ENCODE data around the gene WT1. TPM values are rescaled to one million over a fixed set of nuclear protein-coding genes. Genes with fewer than 3 reads are reported as not detected.

Gene WT1
- total RNA-seq, 1 donor, result 16.4 TPM

DNA sequence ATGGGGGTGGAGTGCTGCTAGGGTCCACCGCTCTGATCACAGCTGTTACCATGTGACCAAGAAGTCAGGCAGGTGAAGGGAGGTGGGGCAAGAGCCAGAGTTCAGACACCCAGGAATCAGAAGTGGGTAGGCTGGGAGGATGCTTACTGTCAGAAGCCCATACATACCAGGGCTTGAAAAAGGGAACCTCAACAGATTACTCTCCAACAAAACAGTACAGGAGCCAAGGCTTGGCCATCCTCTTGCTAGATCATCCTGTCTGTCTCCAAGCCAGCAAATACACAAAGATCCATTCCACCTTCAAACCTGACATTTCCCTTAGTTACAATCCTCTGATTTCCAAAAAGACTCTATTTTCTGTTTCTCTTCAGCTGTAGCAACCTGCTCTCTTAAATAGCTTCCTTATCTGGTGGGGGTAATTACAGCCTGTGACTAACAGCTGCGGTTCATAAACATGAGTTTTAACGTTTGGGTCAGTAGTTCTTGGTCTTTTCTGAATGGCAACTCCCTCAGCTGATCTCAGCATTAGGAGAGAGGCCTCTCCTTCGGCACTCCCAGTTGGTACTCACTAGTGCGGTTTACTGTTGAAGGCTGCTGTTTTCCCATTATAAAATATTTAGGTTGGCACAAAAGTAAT, 31.1 kb upstream of the WT1 start:
- H3K4me3 ChIP-seq (ENCODE audit: low read depth, low read length), result no peak overlapping the region
- DNase-seq (ENCODE audit: low read depth), result peak; percentile 47
- TF ChIP-seq, protein P1, sequence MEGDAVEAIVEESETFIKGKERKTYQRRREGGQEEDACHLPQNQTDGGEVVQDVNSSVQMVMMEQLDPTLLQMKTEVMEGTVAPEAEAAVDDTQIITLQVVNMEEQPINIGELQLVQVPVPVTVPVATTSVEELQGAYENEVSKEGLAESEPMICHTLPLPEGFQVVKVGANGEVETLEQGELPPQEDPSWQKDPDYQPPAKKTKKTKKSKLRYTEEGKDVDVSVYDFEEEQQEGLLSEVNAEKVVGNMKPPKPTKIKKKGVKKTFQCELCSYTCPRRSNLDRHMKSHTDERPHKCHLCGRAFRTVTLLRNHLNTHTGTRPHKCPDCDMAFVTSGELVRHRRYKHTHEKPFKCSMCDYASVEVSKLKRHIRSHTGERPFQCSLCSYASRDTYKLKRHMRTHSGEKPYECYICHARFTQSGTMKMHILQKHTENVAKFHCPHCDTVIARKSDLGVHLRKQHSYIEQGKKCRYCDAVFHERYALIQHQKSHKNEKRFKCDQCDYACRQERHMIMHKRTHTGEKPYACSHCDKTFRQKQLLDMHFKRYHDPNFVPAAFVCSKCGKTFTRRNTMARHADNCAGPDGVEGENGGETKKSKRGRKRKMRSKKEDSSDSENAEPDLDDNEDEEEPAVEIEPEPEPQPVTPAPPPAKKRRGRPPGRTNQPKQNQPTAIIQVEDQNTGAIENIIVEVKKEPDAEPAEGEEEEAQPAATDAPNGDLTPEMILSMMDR (IDR thresholded peaks at IDR 0.05; ENCODE audit: insufficient read depth, low read depth, low read length), result no peak

DNA sequence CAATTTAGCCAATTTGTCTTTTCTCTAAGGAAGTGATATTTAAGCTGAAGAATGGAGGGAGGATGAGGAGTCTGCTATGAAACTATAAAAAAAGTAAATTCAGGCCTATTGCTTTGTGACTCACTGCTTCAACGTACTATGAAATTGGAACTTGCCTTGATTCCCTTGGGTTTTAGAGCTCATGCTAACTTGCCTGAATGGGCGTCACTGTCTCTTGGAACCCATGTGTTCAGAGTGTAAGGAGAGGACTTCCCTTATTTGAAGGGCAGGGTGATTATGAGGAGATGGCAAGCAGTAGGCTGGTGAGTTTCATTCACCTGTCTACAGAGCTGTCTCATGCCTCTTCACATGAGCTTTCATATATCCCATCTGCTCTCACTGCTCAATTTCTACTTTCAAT, 28.7 kb upstream of the WT1 start:
- no peak for DNase-seq (ENCODE audit: low read depth)
- TF ChIP-seq, protein P1 (IDR thresholded peaks at IDR 0.05; ENCODE audit: insufficient read depth, low read depth, low read length), result no peak
- H3K4me3 ChIP-seq (ENCODE audit: low read depth, low read length), result no peak overlapping the region

DNA sequence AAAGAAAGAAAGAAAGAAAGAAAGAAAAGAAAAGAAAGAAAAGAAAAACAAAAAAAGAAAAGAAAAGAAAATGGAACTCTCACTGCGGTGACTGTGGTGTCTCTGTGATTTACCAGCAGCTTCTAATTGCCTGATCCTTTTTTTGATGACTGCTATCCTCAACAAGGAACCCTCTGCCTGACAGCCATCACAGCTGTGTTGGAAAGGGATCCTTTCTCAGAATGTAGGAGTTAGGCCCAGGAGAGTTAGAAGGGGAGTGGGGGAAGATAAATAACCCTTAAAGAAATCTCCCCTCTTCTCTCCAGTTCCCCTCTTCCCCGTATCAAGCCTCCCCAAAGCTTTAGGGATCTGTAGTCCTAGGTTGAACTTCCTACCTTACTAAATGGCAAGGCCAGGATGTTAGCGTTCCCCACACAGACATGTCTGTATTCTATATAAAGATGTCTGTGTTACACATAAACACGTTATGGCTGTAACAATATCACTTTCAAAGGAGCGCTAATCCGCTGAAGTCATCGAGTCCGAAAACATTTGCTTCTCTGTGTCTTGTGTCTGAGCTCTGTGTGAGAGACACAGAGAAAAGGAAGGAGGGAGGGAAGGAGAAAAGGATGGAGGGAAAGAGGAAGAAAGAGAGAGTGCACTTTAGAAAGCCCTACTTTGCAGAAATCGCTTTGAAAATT, 26.8 kb upstream of the WT1 start:
- DNase-seq (ENCODE audit: low read depth), result no peak
- no peak overlapping the region for H3K4me3 ChIP-seq (ENCODE audit: low read depth, low read length)
- TF ChIP-seq, protein P1 (IDR thresholded peaks at IDR 0.05; ENCODE audit: insufficient read depth, low read depth, low read length), result no peak

DNA sequence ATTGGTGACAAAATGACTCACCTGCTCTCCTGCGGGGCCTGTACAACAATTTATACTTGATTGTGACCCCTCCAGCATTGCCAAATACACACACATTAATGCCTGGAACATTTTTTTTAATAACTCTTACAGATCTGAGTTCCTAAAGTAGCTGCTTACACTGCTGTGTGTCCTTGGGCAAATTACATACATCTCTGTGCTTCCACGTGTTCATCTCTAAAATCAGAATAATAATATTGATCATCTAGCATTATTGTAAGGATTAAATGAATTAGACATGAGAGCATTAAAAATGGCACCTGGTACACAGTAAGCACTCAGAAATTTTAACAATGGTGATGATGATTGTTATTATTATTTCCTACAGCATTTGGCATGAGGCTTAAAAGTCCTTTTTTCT, 21.5 kb upstream of the WT1 start:
- TF ChIP-seq, protein P1 (IDR thresholded peaks at IDR 0.05; ENCODE audit: insufficient read depth, low read depth, low read length), result no peak
- H3K4me3 ChIP-seq (ENCODE audit: low read depth, low read length), result no peak overlapping the region
- DNase-seq (ENCODE audit: low read depth), result no peak

DNA sequence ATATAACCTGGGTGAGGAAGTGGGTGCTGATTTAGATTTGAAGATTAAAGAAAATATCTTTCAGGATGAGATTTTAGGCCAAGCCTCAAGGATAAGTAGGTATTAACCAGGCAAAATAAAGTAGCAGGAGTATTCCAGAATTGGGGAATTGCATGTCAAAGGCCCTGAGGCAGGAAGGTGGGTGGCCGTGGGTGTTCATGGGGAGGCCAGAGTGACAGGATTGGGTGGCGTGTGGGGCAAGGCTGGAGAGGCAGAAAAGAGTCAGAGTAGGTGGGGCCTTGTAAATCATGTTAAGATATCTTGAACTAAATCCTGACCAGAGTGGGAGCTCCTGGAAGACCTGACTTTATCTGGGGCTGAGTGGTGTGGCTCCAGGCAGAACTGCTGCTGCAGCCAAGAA, 19.7 kb upstream of the WT1 start:
- no peak overlapping the region for H3K4me3 ChIP-seq (ENCODE audit: low read depth, low read length)
- no peak for DNase-seq (ENCODE audit: low read depth)
- TF ChIP-seq, protein P1 (IDR thresholded peaks at IDR 0.05; ENCODE audit: insufficient read depth, low read depth, low read length), result no peak

DNA sequence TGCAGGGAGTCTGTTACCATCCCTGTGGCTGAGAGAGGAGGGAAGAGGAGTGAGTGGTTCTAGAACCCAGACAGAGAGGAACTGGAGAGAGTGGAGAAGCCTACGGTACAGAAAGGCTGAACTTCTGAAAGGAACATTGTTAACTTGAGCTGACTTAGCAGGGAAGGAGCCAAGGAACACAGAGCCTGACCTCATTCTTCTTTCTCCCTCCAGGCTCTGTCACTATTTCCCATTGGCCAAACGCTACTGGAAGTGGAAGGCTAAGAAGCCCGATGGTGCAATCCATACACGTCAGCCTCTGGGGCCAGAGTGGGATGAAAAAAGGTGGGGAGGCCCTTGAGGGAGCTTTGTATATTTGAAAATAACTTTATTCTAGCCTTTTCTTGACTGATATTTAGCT, 16.5 kb upstream of the WT1 start:
- no peak for DNase-seq (ENCODE audit: low read depth)
- no peak overlapping the region for H3K4me3 ChIP-seq (ENCODE audit: low read depth, low read length)
- TF ChIP-seq, protein P1 (IDR thresholded peaks at IDR 0.05; ENCODE audit: insufficient read depth, low read depth, low read length), result no peak
